Limb (tissue), 2 donors: ENCODE results near the gene TCEAL1.
"Not testable (repeated sequence)": the region's sequence is repeated elsewhere in the genome, so short reads cannot be mapped to it uniquely, and the experiment has no call there.

ENCODE experiments used
- DNase-seq, 2 donors: peaks; one replicate each; pipeline ENCODE4 v3.0.0-alpha.2; 2016; ENCODE audit errors: extremely low spot score in 2 of 2

TCEAL1 gene

GRCh38 chrX:103631145-103631544 is 2.4 kb downstream of the TCEAL1 start:
- no peak for DNase-seq

GRCh38 chrX:103635436-103635835 is 6.7 kb downstream of the TCEAL1 start:
- no peak for DNase-seq

- no peak for DNase-seq
These were observed 9.0 kb downstream of the TCEAL1 start for GRCh38 chrX:103637604-103638338.

GRCh38 chrX:103638479-103639346 is 9.9 kb downstream of the TCEAL1 start:
- peak in 1 of 2 donors; percentile 54 for DNase-seq

GRCh38 chrX:103640401-103641155 is 11.8 kb downstream of the TCEAL1 start:
- DNase-seq = no peak

- no peak for DNase-seq
These were observed 15.3 kb downstream of the TCEAL1 start for GRCh38 chrX:103644125-103644524.

GRCh38 chrX:103647630-103648029 is 18.9 kb downstream of the TCEAL1 start:
- no peak for DNase-seq

- no peak for DNase-seq
These were observed 22.5 kb downstream of the TCEAL1 start for GRCh38 chrX:103651151-103651773.

GRCh38 chrX:103655230-103656000 is 26.6 kb downstream of the TCEAL1 start:
- not testable (repeated sequence) for DNase-seq

- no peak for DNase-seq
These were observed 27.8 kb downstream of the TCEAL1 start for GRCh38 chrX:103656617-103657016.

- DNase-seq = not testable (repeated sequence)
These were observed 28.3 kb downstream of the TCEAL1 start for GRCh38 chrX:103657066-103657465.

GRCh38 chrX:103658681-103659433 is 30.1 kb downstream of the TCEAL1 start:
- no peak for DNase-seq

- DNase-seq = not testable (repeated sequence)
These were observed 30.7 kb downstream of the TCEAL1 start for GRCh38 chrX:103659460-103659859.

- DNase-seq = peak in 1 of 2 donors; percentile 32
These were observed 35.4 kb downstream of the TCEAL1 start for GRCh38 chrX:103663981-103664762.

GRCh38 chrX:103666202-103667107 is 37.7 kb downstream of the TCEAL1 start:
- DNase-seq = no peak

GRCh38 chrX:103669745-103670144 is 41.0 kb downstream of the TCEAL1 start:
- no peak for DNase-seq

- DNase-seq = no peak
These were observed 46.0 kb downstream of the TCEAL1 start for GRCh38 chrX:103674531-103675454.
